Measurements from ENCODE around the gene ANKRD55. TPM values are rescaled to one million over a fixed set of nuclear protein-coding genes. Genes with fewer than 3 reads are reported as not detected.
A peak's percentile ranks its signal among the peaks of the same experiment; 100 is the strongest.

ANKRD55 gene
- total and polyA plus RNA-seq, 9 of the 15 experiments (the other 6 are each of a cell fraction or from before 2014, with no cell fraction given) = 3.4 to 10.6 (median 6.5) TPM

DNA sequence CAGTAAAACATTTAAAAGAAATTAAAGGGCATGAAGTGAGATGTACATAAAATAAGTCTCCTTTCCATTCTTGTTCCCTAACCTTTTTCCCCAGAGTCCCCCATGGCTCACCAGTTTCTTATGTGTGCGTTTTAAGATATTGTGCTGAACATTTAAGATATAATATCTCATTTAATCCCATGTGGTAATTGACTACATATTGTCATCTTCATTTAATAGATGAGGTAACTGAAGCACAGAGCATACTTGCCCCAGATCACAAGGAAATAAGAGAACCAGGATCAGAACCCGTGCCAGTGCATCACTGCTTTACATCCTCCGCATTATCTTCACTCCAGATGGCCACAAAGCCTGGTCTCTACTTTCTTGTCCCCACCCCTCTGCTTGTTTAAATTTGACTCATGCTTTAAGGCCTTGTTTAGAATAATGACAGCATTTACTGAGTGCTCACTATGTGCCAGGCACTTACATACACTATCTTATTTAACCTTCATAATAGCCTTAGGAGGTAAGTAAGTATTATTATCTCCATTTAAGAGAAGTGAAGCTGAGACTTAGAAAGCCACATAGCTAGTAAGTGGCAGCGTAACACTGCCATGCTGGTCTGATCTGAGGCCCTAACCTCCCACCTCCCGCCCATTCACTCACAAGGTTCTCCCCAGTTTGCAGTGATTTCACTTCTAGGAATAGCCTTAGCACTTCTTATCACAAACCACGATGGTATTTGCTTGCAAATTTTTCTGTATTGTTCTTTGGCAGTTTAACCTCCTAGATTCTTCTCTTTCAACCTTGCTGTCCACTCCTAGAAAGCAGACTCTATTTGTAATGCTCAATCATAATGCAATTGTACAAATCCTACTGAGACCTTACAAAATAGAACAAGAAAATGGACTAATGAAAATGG, 160.0 kb downstream of the ANKRD55 start:
- POLR2A ChIA-PET = interaction anchor here (1.7 kb wide), 1 partner anchor 15 kb away, joined by 10 read pairs; no protein-coding TSS in a partner anchor
- CTCF ChIA-PET (ENCODE audit: low intra/inter-chr PET ratio) = interaction anchor here (0.7 to 1.6 kb wide), 3 partner anchors 80 to 137 kb away, joined by 3 to 7 read pairs (median 4); no protein-coding TSS in a partner anchor
- intact Hi-C loops (cut with micrococcal nuclease) (loop anchor here (1.0 to 2.0 kb wide), 6 partner anchors 36 to 137 kb away; partner anchors contain the start of gene IL6ST), in situ Hi-C loops (cut with MboI) (loop anchor here (10.0 kb wide), 1 partner anchor 138 kb away; no protein-coding TSS in a partner anchor)
- no peak overlapping the region for H3K4me2 ChIP-seq (ENCODE audit: insufficient read depth, low read length)
- ATAC-seq (no peak), DNase-seq (ENCODE audit: extremely low read depth in 1 of 4, low spot score in 3 of 4) (no peak), FAIRE-seq (no peak)
- 33% methylated on average over 6 of the region's 6 CpGs for WGBS (ENCODE audit: insufficient coverage, low coverage, missing lambda C conversion rate)
- H3K36me3 ChIP-seq (ENCODE audit: control insufficient read depth, insufficient read depth, low read length) = no peaks in the 10 kb centered on the region
- TF ChIP-seq ZNF79 (CRISPR knock-in tag; IDR thresholded peaks at IDR 0.05; ENCODE audit: low read depth) (no peak), KDM1A (IDR thresholded peaks at IDR 0.05) (peak; percentile 33 to 70; a peak in 3 of 4 replicates), NFIX (CRISPR knock-in tag; IDR thresholded peaks at IDR 0.05; ENCODE audit: low read depth) (no peak), RCOR1 (IDR thresholded peaks at IDR 0.05; ENCODE audit: borderline replicate concordance in 1 of 2, low read depth in 2 of 2, low read length in 2 of 2) (peak in 1 of 2 experiments; percentile 74; a peak in 2 of 4 replicates), MAFG (tag; conservative IDR thresholded peaks at IDR 0.05) (no peak), SOX6 (IDR thresholded peaks at IDR 0.05) (peak; percentile 63; the same call in 1 of the 2 replicates), ZNF3 (CRISPR knock-in tag; IDR thresholded peaks at IDR 0.05) (peak; percentile 86; the same call in 1 of the 2 replicates), RNF219 (CRISPR knock-in tag; IDR thresholded peaks at IDR 0.05) (no peak), PRPF4 (IDR thresholded peaks at IDR 0.05; ENCODE audit: insufficient read depth, low read depth, low read length, poor library complexity, severe bottlenecking) (no peak), RBM25 (IDR thresholded peaks at IDR 0.05; ENCODE audit: low read depth, low read length, severe bottlenecking) (peak; percentile 58)
- H3K27me3 ChIP-seq (ENCODE audit: control insufficient read depth in 2 of 2, insufficient read depth in 2 of 2, low read length in 2 of 2) = no peaks in the 10 kb centered on the region
- H3K9me3 ChIP-seq (replicated peaks; ENCODE audit: control insufficient read depth, insufficient read depth, low read depth, low read length) = no peaks in the 10 kb centered on the region
- H2AFZ ChIP-seq (ENCODE audit: low read depth, low read length) = no peak overlapping the region
- no peaks in the 10 kb centered on the region for H3K79me2 ChIP-seq (ENCODE audit: control insufficient read depth, insufficient read depth, low read length)
- peaks cover 0 to 6% of the 10 kb centered on the region in 2 experiments; a peak in 2 of 5 replicates for H3K4me1 ChIP-seq (replicated peaks in 1 of 2; ENCODE audit: control insufficient read depth in 2 of 2, insufficient read depth in 2 of 2, low read length in 2 of 2)
- no peaks in the 10 kb centered on the region for H4K20me1 ChIP-seq (replicated peaks; ENCODE audit: control insufficient read depth, insufficient read depth, low read length)
- H3K4me3 ChIP-seq = no peak overlapping the region
- no peaks in the 10 kb centered on the region for H3K9me1 ChIP-seq (ENCODE audit: control insufficient read depth, insufficient read depth, low read length)
- no peak overlapping the region for H3K27ac ChIP-seq (ENCODE audit: extremely low read depth, low read depth, low read length)
- BruUV-seq (replicated peaks) = no TSS peak
- H3K9ac ChIP-seq (ENCODE audit: insufficient read depth in 1 of 2, low read depth in 2 of 2, low read length in 2 of 2) = no peak overlapping the region

Data from K562 (cell line).